Stimulated activated CD8-positive, alpha-beta memory T cell treated with anti-CD3 and anti-CD28 coated beads, Interleukin-15, amount 100 ng/mL, for 1 hour (primary cell): ENCODE measurements around the gene TMEM169.
"Not testable (repeated sequence)": the region's sequence is repeated elsewhere in the genome, so short reads cannot be mapped to it uniquely, and the experiment has no call there.

ENCODE experiments used
- DNase-seq: peaks from one replicate; pipeline ENCODE4 v3.0.0-alpha.2; 2020; ENCODE audit warnings: low read depth

Gene TMEM169

DNA sequence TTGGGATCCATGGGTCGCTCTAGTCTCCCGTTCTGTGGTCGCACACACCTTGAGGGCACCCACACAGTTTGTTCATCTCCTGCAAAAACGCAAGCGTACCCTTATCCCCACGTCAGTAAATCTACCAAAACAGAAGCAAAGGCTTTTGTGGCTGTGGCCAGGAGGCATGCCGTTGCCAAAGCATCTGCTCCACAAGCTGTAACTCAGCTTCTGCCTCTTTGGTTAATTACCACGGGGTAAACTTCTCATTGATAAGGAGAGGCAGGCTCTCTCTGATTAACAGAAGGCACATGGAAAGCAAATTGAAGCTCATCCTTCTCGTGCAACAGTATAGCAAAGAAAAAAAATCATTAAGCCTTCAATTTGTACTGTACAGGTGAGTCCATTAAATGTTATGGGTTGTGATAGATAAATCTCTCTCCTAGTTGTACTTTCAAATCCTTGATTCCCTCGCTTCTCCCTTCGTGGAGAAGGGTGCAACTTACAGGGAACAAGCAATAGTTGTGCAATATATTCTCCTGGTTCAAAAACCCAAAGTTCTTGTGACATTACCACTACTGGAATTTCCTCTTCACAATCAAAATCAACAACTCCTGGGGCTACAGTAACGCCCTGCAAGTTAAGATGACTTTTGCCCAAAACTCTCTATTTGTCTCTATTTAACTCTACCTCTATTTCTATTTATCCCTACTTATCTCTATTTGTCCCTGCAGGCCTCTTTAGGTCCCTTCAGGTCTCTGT lies 10.4 kb upstream of the TMEM169 start:
- DNase-seq: no peak

DNA sequence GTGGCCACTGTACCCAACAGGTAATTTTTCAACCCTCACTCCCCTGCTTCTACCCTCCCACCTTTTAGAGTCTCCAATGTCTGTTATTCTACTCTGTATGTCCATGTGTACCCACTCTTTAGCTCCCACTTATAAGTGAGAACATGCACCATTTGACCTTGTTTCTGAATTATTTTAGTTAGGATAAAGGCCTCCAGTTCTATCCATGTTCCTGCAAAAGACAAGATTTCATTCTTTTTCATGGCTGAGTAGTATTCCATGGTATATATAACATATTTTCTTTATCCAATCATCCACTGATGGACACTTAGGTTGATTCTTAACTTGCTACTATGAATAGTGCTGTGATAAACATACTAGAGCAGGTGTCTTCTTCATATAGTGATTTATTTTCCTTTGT lies 9.2 kb upstream of the TMEM169 start:
- DNase-seq: no peak

DNA sequence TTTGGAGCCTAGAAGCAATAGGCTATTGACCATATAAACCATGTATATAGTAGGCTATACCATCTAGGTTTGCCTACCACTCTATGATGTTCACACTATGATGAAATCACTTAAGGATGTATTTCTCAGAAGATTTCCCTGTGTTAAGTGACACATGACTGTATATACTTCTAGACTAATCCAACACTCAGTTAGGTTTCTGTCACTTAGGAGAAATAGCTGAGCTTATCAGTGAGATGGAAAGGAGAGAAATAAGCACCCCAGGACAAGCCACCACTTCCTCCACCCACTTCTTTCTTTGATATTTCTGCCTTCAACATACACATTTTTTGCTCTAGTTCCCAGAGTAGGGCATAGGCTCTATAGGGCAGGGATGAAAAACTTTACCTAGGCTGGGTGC lies 7.9 kb upstream of the TMEM169 start:
- DNase-seq: no peak

GRCh38 chr2:216074380-216074779 lies 7.3 kb upstream of the TMEM169 start:
- DNase-seq: no peak

GRCh38 chr2:216074794-216075193 lies 6.9 kb upstream of the TMEM169 start:
- DNase-seq: no peak

DNA sequence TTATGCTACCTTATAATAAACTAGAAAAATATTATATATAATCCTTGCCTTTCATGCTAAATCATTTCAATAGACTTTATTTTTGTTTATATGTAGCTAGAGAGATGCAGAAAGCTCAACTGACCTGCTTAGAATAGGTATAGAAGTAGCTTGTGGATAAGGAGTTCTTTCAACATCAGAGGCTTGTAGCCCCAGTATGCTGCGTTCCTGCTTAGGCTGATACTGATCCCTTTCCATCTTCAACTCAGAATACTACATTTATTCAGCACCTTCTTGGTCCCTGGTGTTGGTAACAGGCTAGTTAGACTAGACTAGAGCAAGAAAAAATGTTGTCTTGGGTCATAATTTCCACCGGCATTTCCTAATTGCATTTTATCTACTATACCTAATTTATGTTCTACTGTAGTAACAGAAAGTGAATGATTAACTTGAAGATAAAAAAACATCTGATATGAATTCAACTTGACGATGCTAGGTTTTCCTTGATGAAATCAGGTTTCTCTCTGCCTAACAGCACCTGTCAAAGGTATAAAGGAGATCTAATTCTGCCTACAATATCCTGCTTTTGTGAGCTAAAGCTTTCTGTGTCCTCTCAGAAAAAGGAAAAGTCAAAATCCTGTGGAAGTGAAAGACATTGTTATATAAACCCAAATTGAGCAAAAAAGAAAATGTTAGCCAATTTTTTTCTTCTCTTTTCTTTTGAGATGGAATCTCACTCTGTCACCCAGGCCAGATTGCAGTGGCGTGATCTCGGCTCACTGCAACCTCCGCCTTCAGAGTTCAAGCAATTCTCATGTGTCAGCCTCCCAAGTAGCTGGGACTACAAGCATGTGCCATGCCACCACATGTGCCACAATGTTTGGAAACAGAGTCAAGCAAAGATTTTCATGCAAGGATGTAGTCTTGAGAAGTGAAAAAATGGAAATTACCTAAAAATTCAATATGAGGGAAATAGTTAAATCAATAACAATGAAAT lies 5.9 kb upstream of the TMEM169 start:
- no peak for DNase-seq

GRCh38 chr2:216078776-216079175 lies 2.9 kb upstream of the TMEM169 start:
- DNase-seq: no peak

DNA sequence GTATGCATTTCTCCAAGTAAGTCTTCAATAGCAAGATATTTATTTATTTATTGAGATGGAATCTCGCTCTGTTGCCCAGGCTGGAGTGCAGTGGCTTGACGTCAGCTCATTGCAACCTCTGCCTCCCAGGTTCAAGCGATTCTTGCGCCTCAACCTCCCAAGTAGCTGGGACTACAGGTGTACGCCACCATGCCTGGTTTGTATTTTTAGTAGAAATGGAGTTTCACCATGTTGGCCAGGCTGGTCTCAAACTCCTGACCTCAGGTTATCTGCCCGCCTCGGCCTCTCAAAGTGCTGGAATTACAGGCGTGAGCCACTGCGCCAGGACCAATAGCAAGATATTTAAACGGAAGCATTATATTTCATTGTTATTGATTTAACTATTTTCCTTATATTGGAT lies 1.7 kb upstream of the TMEM169 start:
- not testable (repeated sequence) for DNase-seq

DNA sequence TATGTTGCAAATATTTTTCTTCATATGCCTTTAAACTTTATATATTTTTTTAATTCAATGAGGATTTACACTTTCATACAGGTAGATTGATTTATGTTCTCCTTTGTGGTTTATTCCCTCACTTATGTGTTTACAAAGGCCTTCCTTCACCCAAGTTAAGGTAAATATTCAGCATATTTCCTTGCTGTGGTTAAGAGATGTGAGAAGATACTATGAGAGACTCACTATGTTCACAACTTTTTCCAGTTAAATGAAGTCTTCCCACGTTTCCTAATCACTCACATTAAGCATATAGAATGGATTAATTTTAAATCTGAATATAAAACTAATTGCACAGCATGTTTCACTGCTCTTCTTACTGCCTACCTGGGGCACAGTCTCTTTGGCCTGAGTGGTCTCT lies 707 bp upstream of the TMEM169 start:
- no peak for DNase-seq

DNA sequence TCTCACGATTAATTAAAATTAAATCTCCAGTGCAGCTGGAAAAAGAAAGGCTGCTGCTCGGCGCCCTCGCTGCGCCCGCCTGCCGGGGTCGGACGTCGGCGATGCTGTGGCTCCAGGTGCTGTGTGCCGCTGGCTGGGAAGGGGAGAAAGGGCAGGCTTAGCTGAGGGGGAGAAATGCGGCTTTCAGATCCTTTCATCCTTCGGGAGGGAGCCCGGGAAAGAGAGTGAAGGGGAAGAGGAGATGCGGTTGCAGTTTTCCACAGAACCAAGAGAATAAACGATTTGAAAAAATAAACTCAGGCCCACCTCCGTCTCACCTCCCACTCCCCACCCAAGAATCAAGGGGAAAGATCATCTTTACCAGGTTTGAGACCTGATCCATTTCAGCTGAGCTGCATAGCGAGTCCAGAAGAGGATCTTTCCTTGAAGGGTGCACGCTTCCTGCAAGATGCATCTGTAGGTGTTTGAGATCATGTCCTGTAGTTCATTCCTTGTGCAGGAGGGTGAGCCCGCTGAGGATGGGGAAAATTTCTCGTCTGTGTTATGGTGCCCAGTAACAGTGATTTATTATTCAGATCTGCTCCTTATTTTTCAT lies 495 bp downstream of the TMEM169 start:
- no peak for DNase-seq

- no peak for DNase-seq
Measured at GRCh38 chr2:216082805-216083204, 1.1 kb downstream of the TMEM169 start.

DNA sequence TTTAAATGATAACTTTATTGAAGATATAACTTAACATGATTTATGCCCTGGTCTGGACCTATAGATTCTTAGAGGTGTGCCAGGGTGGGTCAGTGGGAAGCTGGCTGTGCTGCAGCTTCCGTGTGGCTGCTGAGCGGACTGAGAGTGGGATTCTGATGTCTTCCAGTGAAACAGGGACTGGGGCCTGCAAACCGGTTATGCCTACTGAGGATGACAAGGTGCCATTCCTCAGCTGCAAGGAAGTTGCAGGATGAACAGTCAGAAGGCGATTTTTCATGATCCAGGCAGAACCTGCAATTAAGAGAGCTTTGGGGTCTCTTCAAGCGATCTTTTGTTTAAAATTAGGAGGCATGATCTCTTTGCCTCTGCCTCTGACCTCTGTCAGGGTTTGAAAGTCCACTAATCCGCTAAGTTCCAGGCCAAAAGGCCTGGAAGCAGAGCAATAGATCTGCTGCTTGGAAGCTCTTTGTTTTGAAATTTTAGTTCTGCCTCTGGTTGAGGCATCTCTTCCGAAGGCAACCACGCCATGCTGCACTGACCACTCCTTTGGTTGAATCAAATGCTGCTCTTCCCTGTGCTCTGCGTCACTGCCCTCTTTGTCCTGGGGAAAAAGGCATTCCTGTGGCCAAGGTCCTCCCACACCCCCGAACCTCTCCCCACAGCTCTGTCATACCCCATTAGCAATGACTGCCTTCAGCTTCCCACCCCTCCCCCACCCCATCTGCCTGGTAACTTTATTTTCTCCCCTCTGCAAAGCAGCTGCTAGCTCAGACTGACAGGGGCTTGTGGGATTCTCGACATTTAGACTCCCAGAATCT lies 2.0 kb downstream of the TMEM169 start:
- DNase-seq: no peak

GRCh38 chr2:216084547-216084946 lies 2.8 kb downstream of the TMEM169 start:
- DNase-seq: no peak

- no peak for DNase-seq
Measured at GRCh38 chr2:216086207-216086893, 4.6 kb downstream of the TMEM169 start.

DNA sequence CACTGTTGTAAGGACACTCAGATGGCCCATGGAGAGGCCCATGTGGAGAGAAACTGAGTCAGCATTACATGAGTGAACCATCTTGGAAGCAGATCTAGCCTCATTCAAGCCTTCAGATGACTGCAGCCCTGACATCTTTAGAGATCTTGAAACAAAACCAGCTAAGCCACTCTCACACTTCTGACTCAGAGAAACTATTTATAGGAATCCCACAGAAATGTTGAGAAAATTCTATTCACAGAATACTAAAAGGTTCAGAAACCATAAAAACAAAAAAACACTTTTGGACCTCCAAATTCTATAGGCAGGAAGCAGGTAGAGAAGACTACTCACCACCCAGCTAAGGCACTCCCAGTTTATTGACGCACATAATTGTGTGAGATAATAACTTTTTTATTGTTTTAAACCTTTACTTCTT lies 8.7 kb downstream of the TMEM169 start:
- DNase-seq: no peak

DNA sequence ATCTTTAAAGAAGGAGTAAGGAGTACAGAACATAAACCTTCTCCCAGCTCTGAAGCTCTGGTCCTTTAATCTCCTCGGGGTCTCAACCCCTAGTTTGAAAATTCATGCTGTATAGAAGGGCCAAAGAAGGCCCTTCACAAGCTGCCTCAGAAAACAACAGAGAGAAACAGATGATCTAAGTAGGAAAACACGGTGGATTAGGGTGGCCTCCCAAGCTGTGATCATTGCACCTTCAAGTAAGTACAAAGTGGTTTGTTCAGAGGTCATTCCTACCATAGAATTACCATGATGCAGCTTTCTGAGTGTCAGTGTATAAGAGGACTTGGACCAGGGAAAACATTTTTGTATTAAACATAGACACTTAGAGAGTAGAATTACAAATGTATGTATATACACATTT lies 10.9 kb downstream of the TMEM169 start:
- no peak for DNase-seq

DNA sequence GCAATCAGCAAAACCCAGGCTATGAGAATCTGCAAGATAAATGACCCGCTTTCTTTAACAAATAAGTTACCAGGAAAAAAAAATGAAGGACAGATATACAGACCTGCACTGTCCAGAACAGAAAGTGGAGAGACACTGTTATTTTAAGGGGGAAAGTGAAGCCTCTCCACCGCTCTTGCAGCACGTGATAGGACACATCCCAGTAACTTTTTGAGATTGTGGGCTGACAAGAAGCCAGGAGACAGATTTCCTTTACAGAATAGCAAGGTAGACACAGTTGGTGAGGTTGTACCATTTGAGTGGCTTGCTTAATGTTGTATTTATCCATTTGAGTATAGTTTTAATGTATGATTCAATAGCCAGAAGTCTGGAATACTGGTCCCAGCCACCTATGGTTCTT lies 13.0 kb downstream of the TMEM169 start:
- no peak for DNase-seq

DNA sequence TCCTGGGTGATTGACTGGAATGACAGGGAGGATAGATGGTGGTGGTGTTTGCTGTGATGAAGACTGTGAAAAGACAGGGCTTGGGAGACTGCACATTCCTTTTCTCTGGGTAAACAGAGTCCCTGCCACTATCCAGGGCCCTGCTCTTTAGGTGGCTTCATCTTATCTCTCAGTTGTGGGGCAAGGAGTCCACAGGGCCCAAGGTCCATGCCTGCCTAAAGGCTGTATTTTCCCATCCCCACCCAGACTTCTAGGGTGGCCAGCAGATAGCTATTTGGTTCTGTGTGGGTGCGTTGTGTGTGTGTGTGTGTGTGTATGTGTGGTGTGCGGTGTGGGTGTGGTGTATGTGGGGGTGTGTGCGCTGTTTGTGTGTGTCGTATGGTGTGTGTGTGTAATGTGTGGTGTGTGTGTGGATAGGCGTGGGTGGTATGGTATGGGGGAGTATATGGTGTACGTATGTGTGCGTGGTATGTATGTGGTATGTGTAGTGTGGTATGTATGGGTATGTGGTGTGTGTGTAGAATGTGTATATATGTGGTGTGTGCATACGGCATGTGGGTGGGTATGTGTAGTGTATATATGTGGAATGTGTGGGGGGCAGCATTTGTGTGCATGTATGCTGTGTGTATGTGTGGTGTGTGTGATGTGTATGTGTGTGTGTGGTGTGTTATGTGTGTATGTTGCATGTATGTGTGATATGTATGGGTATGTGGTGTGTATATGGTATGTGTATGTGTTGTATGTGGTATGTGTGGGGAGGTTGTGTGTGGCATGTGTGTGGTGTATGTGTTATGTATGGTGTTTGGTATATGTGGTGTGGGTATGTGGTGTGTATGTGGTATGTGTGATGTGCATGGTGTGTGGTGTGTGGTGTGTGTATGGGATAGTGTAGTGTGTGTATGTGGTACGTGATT lies 17.0 kb downstream of the TMEM169 start:
- DNase-seq: no peak

DNA sequence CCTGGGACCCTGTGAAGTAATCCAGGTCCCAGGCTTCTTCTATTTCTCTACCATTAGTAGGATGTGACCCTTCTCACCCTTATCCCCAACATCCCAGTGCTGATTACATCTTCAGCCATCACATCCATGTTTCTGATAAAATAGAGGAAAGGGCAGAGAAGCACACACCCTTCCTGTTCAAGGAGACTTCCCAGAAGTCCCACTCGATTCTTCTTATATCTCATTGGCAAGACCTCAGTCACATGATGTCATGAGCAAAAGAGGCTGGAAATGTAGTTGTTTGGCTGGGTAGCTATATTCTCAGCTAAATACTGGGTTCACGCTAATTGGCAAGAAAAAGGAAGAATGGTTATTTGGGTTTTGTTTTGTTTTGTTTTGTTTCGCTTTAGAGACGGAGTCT lies 19.4 kb downstream of the TMEM169 start:
- no peak for DNase-seq

DNA sequence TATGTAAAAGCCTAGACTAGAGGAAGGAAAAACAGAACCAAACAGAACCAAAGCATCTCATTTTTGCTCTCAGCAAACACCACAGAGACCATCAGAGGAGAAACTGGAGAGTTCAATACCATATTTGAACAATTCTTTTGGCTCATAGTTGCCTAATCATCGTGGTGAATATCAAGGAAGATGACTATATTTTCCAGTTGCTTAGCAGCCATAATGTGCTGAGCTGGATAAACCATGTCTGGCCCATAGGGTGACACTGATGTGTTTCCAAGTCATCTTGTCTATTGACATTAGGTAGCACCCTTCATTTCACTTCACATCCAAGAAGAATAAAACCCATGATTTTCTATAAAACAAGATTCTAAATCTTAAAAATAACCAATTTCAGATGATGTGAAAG lies 21.5 kb downstream of the TMEM169 start:
- no peak for DNase-seq
